ENCODE measurements around the gene ANKRD44.
A peak's percentile ranks its signal among the peaks of the same experiment; 100 is the strongest.

The ANKRD44 gene

GRCh38 chr2:197168705-197169104, 141.9 kb downstream of the ANKRD44 start:
- peak; percentile 74 to 83 for DNase-seq

GRCh38 chr2:197167608-197168314, 142.8 kb downstream of the ANKRD44 start:
- no peak for DNase-seq

- no peak for DNase-seq
Measured at GRCh38 chr2:197165020-197165419, 145.6 kb downstream of the ANKRD44 start.

- no peak for DNase-seq
Measured at GRCh38 chr2:197164141-197164754, 146.3 kb downstream of the ANKRD44 start.

GRCh38 chr2:197163712-197164140, 146.9 kb downstream of the ANKRD44 start:
- no peak for DNase-seq

- no peak for DNase-seq
Measured at GRCh38 chr2:197161774-197162173, 148.8 kb downstream of the ANKRD44 start.

- no peak for DNase-seq
Measured at GRCh38 chr2:197159661-197160211, 150.8 kb downstream of the ANKRD44 start.

- no peak for DNase-seq
Measured at GRCh38 chr2:197158591-197159550, 151.7 kb downstream of the ANKRD44 start.

- no peak for DNase-seq
Measured at GRCh38 chr2:197157879-197158537, 152.6 kb downstream of the ANKRD44 start.

GRCh38 chr2:197156771-197157170, 153.8 kb downstream of the ANKRD44 start:
- DNase-seq = no peak

- DNase-seq = no peak
Measured at GRCh38 chr2:197152451-197153228, 157.9 kb downstream of the ANKRD44 start.

GRCh38 chr2:197149546-197149945, 161.0 kb downstream of the ANKRD44 start:
- no peak for DNase-seq

- DNase-seq = no peak
Measured at GRCh38 chr2:197148401-197148800, 162.2 kb downstream of the ANKRD44 start.

GRCh38 chr2:197147942-197148341, 162.6 kb downstream of the ANKRD44 start:
- DNase-seq = no peak

- DNase-seq = no peak
Measured at GRCh38 chr2:197146995-197147394, 163.6 kb downstream of the ANKRD44 start.

- no peak for DNase-seq
Measured at GRCh38 chr2:197145471-197146056, 165.0 kb downstream of the ANKRD44 start.

- no peak for DNase-seq
Measured at GRCh38 chr2:197144183-197144582, 166.4 kb downstream of the ANKRD44 start.

- no peak for DNase-seq
Measured at GRCh38 chr2:197141702-197142473, 168.7 kb downstream of the ANKRD44 start.

- no peak for DNase-seq
Measured at GRCh38 chr2:197140045-197140444, 170.5 kb downstream of the ANKRD44 start.

- no peak for DNase-seq
Measured at GRCh38 chr2:197138506-197138905, 172.1 kb downstream of the ANKRD44 start.
